PC-9 (cell line): Measurements from ENCODE around the gene GAS5.

Source experiments
- CTCF ChIP-seq: fragments of 200-600 bp; sonication (generic); conservative IDR thresholded peaks from 2 replicates; pipeline ENCODE4 v1.6.1; 2017; ENCODE audit warnings: mixed run types, antibody characterized with exemption, mild to moderate bottlenecking, moderate library complexity
- EZH2 ChIP-seq: fragments of 200-600 bp; sonication (generic); IDR thresholded peaks from 2 replicates; pipeline ENCODE4 v1.8.0; 2017; ENCODE audit warnings: antibody characterized with exemption, low read depth

GRCh38 chr1:173856903-173857302, 10.9 kb downstream of the GAS5 start:
- no peak for TF ChIP-seq CTCF
- TF ChIP-seq EZH2, result no peak
